Fibroblast of skin of back (primary cell): ENCODE measurements around the gene MYL6.

Experiments
- DNase-seq: peaks from one replicate; pipeline ENCODE4 v3.0.0-alpha.2; 2013

MYL6 gene

DNA sequence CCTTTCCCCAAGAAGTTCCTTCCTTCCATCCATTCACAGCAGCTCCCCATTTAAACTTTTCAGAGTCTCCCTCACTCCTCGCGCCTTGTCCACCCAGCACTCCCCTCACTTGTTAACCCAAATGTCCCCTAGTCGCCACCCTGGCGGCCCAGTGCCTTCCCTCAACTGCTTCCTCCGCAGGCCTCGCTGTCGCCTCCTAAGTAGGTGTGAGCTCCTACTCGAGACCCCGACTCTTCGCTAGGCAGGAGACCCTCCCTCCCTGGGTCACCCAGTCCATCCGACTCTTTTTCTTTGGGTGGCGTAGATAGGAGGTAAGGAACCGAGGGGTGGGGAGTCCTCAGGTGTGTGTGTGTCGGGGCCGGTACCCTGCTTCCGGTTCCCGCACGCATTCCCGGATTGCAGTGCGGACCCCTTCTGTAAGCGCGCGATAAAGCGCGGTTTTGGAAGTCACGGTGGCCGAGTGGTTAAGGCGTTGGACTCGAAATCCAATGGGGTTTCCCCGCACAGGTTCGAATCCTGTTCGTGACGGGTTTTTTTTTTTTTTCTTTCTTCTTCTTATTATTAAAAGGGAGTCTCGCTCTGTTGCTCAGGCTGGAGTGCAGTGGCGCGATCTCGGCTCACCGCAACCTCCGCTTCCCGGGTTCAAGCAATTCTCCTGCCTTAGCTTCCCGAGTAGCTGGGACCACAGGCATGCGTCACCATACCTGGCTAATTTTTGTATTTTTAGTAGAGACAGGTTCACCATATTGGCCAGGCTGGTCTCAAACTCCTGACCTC is 31.9 kb downstream of the MYL6 start:
- DNase-seq = peak; percentile 85

DNA sequence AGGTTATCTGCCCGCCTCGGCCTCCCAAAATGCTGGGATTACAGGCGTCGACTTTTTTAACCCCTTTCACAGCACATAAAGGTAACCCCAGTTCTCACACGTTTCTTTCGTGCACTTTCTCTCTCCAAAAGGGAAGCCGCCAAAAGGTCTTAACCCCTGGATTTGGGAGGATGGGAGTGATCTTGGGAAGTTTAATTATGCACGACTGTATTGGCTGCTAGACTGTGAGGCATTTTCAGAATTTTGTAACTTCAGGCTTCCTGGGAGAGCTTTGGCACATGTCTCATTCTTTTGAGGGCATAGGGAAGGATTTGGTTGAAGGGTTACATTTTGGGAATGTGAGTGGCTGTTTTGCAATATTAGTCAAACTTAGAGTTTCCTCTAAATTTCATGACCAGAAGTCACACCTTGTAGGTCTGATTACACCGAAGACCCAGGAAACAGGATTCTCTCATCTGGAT is 32.6 kb downstream of the MYL6 start:
- DNase-seq = no peak

DNA sequence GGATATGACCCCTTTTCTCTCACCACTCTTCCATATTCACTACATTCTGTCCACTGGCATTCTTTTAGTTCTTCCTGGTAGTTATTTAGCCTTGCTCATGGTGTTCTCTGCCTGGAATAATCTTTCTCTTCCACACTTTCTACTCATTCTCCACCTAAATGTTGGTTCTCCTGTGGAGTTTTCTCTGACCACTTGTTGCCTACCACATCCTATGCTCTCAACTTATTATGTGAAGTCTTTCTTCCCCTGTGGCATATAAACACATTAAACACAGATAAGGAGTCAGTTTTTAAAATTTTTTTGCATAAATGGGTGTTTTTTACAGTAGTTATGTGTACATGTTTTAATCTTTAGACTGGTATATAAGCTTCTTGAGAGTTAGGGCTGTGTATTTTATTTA is 34.4 kb downstream of the MYL6 start:
- DNase-seq = no peak

DNA sequence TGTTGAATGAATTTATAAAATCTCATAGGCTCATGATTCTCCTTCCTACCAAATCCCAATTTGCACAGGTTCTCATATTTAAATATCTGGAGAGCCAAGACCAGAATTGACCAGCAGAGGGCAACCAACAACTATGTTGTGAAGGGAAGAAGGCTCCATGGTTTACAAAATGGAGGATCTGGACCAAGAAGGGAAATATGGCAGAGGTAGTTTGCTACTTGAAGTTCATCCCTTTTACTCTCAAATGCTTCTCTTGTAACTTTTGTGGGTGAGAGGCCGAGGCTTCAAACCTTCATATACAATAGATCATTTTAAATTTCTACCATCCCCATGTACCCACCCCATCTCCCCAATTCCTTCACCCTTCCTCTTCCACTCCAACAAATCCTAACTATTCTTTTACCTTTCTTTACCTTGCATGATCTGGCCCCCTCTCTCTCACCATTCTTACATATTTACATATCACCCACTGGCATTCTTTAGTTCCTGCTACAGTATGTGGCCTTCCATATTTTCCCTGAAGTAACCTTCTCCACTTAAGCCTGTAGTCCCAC is 34.9 kb downstream of the MYL6 start:
- DNase-seq = peak; percentile 84

DNA sequence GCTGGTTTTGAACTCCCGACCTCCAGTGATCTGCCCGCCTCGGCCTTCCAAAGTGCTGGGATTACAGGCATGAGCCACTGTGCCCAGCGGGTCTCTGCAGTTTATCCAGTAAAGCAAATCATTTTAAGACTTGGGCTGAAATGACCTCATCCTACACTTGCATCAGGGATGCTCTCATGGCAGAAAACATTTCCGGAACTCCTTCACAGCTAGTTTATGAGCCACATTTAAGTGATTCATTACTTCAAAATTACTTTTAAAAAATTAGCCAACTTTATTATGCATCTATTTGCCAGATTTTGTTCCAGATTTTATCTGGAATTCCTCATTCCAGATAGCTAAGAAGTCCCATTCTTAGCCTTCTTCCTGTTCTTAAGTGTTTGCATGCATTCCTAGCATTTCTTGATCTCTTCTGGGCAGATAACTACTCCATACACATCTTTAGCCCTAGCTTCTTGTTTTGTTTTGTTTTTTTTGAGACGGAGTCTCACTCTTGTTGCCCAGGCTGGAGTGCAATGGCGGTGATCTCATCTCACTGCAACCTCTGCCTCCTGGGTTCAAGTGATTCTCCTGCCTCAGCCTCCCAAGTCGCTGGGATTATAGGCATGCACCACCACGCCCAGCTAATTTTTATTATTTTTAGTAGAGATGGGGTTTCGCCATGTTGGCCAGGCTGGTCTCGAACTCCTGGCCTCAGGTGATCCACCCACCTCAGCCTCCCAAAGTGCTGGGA is 38.8 kb downstream of the MYL6 start:
- DNase-seq = peak; percentile 89

DNA sequence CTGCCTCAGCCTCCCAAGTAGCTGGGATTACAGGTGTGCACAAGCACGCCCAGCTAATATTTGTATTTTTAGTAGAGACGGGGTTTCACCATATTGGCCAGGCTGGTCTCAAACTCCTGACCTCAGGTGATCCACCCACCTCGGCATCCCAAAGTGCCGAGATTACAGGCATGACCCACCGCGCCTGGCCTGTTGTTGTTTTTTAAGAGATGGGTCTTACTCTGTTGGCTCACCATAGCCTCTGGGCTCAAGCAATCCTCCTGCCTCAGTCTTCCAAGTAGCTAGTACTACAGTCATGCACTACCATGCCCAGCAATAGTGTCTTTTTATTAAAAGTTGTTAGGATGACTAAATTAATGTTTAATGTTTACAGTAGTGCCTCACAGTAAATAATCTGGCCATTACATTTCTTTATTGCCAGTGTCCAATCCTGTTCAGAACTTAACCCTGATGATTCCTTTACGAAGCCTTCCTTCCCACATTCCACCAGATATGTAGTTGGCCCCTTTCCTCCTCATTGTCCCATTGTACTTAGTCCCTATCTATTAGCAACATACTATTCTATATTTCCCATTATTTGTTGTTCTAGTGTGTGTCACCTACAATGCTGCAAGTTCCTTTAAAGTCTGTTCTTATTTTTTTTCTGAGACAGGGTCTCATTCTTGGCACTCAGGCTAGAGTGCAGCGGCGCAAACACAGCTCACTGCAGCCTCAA is 39.9 kb downstream of the MYL6 start:
- no peak for DNase-seq

DNA sequence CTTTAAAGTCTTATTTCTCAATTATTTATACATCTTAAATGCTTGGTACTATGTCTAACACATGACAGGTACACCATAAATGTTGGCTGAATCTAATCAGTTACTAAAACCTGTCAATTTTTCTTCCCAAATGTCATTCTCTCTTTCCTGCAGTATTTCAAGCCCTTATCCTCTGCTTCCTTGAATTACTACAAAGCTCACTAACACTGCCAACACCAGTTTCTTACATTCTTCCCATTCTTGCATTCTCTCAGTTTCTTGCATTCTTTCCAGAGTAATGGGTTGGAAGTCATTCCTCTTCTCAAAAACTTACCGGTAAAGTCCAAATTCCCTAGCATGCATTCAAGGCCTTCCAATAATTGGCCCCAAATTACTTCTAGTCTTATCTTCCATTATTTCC is 40.7 kb downstream of the MYL6 start:
- peak; percentile 32 for DNase-seq

DNA sequence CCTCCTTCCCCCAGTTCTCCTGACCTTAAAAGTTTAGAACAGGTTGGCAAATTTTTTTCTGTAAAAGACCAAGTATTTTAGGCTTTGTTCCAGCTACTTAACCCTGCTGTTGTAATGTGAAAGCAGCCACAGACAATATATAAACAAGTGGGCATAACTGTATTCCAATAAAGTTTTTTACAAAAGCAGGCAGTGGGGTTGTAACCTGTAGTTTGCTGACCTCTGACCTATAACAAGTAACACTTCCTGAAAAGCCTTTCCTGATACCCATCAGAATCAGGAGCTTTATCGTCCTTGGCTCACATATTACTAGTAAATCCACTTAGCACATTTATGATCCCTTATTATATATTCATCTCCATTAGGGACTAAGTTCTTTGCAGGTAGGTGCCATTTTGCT is 44.2 kb downstream of the MYL6 start:
- DNase-seq = no peak

DNA sequence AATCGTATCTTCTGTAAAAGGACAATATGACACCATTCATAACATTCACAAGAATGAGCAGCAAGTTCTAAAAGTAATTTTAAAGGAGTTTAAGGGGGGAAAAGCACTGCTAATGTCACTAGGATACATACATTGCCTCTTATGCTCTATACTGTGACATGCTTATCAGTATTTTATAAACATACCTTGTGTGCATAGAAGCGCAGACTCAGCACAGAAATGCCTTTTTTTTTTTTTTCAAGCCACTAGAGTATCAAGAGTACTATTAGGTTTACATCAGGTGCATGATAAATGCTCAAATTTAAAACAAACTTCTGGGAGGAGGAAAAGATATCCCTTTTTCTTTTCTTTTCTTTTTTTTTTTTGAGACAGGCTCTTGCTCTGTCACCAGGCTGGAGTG is 44.7 kb downstream of the MYL6 start:
- no peak for DNase-seq

DNA sequence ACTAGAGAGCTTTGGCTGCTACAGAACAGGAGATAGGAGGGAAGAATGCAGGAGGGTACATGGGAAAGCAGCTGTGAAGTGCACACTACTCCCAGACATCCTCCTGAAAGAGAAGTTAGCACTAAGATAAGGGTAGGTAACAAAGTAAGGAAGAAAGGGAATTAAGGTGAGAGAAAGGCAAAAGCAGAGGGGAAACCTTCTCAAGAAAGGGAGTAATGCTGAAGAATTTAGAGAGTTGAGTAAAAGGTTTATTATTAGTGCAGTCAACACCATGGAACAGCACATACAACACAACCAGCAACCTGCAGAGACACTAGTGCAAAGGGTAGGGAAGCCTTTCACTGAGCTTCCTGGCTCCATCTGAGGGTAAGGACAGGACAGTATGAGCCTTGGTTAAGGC is 46.1 kb downstream of the MYL6 start:
- DNase-seq = no peak

DNA sequence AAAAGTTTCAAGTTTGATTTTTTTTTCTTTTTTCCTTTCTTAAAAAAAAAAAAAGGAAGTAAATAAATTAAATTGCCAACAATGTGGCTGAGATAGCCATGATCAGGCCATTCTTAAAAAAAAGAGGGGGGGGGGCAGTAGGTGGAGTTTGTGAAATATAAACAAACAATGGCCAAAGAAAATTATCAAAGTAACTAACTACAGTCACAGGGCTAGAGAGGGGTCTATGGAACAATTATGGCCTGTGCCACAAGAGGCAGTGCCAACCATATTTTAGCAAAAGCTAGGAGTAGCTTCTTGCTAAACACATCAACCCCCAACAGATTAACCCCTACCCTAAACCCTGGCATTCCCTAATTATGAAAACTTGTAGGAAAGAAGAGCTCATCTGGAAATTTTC is 47.3 kb downstream of the MYL6 start:
- DNase-seq = no peak

DNA sequence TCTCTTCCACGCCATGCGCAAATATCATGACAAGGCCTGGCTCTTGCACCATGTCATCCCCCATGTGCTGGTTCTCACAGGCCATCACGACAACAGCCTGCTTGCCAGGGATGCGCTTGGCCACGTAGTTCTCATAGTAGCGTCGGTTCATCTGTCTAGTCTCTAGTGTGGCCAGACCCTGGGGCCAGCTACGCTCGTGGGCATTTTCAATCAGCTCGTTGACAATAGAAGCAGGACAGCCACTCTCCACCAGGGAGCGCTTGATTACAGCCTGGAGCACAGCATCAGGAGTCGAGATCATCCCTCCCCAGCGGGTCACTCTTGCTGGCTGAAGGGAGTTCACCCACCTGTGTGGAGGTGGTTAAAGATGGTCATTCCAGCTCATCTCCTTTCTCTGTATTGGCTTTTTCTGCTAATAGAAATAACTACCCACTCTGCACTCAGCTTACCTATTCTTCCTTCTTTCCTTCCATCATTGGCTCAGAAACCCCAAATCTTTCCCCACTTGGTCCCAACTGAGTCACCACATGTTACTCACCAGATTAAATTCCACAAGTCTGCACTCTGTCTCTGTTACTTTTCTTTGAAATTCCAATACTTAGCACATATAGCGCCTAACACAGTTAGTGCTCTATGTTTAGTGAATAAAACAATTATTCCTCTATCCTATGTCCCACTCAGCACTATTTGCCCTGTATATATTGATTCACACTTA is 48.5 kb downstream of the MYL6 start:
- peak; percentile 61 for DNase-seq

DNA sequence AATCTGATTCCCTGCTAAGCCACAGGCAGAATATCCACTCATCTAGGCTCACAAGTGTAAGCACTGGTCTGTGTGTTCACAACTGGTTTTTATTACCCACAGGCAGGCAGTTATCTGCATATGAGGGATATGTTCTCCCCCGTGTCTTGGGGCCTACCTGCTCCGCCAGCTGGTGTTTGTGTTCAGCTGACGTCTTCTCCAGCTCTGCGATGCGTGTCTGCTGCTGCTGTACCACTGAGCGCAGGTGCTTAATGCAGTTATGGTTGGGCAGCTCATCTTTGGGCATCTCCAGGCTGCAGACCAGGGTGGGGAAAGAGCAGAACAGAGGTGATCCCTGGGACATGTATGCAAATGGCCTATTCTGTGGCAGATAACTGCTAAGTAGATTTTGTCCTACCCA is 49.8 kb downstream of the MYL6 start:
- no peak for DNase-seq
